ENCODE measurements around the gene MEGF6.

The MEGF6 gene

GRCh38 chr1:3659093-3659492 is 47.8 kb upstream of the MEGF6 start:
- TF ChIP-seq RARB (CRISPR knock-in tag; IDR thresholded peaks at IDR 0.05) (no peak), GLIS3 (CRISPR knock-in tag; IDR thresholded peaks at IDR 0.05) (no peak), OSR1 (CRISPR knock-in tag; IDR thresholded peaks at IDR 0.05) (no peak), ESRRG (CRISPR knock-in tag; IDR thresholded peaks at IDR 0.05) (no peak), ISL1 (CRISPR knock-in tag; IDR thresholded peaks at IDR 0.05) (no peak), ZNF70 (CRISPR knock-in tag; IDR thresholded peaks at IDR 0.05) (no peak)
- TF ChIP-seq, protein P1, sequence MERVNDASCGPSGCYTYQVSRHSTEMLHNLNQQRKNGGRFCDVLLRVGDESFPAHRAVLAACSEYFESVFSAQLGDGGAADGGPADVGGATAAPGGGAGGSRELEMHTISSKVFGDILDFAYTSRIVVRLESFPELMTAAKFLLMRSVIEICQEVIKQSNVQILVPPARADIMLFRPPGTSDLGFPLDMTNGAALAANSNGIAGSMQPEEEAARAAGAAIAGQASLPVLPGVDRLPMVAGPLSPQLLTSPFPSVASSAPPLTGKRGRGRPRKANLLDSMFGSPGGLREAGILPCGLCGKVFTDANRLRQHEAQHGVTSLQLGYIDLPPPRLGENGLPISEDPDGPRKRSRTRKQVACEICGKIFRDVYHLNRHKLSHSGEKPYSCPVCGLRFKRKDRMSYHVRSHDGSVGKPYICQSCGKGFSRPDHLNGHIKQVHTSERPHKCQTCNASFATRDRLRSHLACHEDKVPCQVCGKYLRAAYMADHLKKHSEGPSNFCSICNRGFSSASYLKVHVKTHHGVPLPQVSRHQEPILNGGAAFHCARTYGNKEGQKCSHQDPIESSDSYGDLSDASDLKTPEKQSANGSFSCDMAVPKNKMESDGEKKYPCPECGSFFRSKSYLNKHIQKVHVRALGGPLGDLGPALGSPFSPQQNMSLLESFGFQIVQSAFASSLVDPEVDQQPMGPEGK (CRISPR knock-in tag; IDR thresholded peaks at IDR 0.05; ENCODE audit: borderline replicate concordance): no peak
- TF ChIP-seq, protein P2, sequence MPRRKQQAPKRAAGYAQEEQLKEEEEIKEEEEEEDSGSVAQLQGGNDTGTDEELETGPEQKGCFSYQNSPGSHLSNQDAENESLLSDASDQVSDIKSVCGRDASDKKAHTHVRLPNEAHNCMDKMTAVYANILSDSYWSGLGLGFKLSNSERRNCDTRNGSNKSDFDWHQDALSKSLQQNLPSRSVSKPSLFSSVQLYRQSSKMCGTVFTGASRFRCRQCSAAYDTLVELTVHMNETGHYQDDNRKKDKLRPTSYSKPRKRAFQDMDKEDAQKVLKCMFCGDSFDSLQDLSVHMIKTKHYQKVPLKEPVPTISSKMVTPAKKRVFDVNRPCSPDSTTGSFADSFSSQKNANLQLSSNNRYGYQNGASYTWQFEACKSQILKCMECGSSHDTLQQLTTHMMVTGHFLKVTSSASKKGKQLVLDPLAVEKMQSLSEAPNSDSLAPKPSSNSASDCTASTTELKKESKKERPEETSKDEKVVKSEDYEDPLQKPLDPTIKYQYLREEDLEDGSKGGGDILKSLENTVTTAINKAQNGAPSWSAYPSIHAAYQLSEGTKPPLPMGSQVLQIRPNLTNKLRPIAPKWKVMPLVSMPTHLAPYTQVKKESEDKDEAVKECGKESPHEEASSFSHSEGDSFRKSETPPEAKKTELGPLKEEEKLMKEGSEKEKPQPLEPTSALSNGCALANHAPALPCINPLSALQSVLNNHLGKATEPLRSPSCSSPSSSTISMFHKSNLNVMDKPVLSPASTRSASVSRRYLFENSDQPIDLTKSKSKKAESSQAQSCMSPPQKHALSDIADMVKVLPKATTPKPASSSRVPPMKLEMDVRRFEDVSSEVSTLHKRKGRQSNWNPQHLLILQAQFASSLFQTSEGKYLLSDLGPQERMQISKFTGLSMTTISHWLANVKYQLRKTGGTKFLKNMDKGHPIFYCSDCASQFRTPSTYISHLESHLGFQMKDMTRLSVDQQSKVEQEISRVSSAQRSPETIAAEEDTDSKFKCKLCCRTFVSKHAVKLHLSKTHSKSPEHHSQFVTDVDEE (CRISPR knock-in tag; IDR thresholded peaks at IDR 0.05): no peak
- ATAC-seq: no peak

- TF ChIP-seq ARNTL (CRISPR knock-in tag; IDR thresholded peaks at IDR 0.05; ENCODE audit: borderline replicate concordance, low read depth) (no peak), GLIS3 (CRISPR knock-in tag; IDR thresholded peaks at IDR 0.05) (no peak)
Observed at GRCh38 chr1:3658231-3658615, 46.9 kb upstream of the MEGF6 start.

DNA sequence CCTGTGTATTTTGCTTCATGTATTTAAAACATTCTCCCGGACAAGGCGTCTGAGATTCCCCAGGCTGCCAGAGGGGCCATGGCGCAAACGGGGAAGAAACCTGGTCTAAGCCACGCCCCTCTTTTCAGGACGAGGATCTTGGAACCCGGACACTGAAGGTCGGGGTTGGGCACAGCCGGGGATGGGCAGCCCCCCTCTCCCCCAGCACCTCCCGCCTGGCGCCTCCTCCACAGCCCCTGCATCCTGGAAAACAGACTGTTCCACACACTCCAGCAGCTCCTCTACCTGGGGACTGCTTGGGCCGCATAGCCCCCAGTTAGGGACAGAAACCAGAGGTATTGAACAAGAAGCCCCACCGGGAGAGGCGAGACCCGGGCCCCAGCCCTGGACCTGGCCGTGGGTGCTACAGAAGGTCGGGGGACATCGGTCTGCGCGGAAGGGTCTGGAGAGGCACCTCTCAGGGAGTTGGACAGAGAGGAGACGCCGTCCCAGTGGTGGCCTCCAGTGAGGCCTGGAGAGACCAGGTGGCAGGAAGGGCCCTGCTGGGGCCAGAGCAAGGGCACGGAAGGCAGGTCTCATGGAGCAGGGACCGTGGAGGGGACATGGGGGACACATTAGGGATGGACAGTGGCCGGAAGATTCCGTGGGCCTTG is 46.4 kb upstream of the MEGF6 start:
- ATAC-seq: no peak
- TF ChIP-seq TCF4 (CRISPR knock-in tag; IDR thresholded peaks at IDR 0.05; ENCODE audit: borderline replicate concordance): no peak
- TF ChIP-seq SNAI2 (CRISPR knock-in tag; IDR thresholded peaks at IDR 0.05): no peak
- TF ChIP-seq ZFP30 (CRISPR knock-in tag; IDR thresholded peaks at IDR 0.05): no peak
- TF ChIP-seq POU6F1 (CRISPR knock-in tag; IDR thresholded peaks at IDR 0.05; ENCODE audit: borderline replicate concordance, low read depth): no peak
- TF ChIP-seq ZNF70 (CRISPR knock-in tag; IDR thresholded peaks at IDR 0.05): no peak

More at GRCh38 chr1:3658231-3658615, 46.9 kb upstream of the MEGF6 start:
- no peak for ATAC-seq

- TF ChIP-seq BACH2 (CRISPR knock-in tag; IDR thresholded peaks at IDR 0.05; ENCODE audit: borderline replicate concordance) (no peak), ISL1 (CRISPR knock-in tag; IDR thresholded peaks at IDR 0.05) (no peak), SNAI2 (CRISPR knock-in tag; IDR thresholded peaks at IDR 0.05) (no peak), POU6F1 (CRISPR knock-in tag; IDR thresholded peaks at IDR 0.05; ENCODE audit: borderline replicate concordance, low read depth) (no peak), TCF4 (CRISPR knock-in tag; IDR thresholded peaks at IDR 0.05; ENCODE audit: borderline replicate concordance) (no peak), ZFP3 (CRISPR knock-in tag; IDR thresholded peaks at IDR 0.05) (no peak)
- ATAC-seq: no peak
Observed at GRCh38 chr1:3657096-3657475, 45.8 kb upstream of the MEGF6 start.

GRCh38 chr1:3656450-3657095 is 45.3 kb upstream of the MEGF6 start:
- ATAC-seq: no peak
- TF ChIP-seq ZNF70 (CRISPR knock-in tag; IDR thresholded peaks at IDR 0.05) (no peak), BACH2 (CRISPR knock-in tag; IDR thresholded peaks at IDR 0.05; ENCODE audit: borderline replicate concordance) (no peak), RARB (CRISPR knock-in tag; IDR thresholded peaks at IDR 0.05) (no peak), ZFP3 (CRISPR knock-in tag; IDR thresholded peaks at IDR 0.05) (no peak), ZC3H10 (CRISPR knock-in tag; IDR thresholded peaks at IDR 0.05) (no peak), TCF4 (CRISPR knock-in tag; IDR thresholded peaks at IDR 0.05; ENCODE audit: borderline replicate concordance) (no peak), POU6F1 (CRISPR knock-in tag; IDR thresholded peaks at IDR 0.05; ENCODE audit: borderline replicate concordance, low read depth) (no peak), GLIS3 (CRISPR knock-in tag; IDR thresholded peaks at IDR 0.05) (no peak), ZNF565 (CRISPR knock-in tag; conservative IDR thresholded peaks at IDR 0.05; ENCODE audit: low read depth) (no peak)

Measured in SK-N-SH treated with all-trans-retinoic acid at 6 μM for 48 hours (cell line).